K562 (cell line): ENCODE measurements around the gene CERS2. TPM values are rescaled to one million over a fixed set of nuclear protein-coding genes. Genes with fewer than 3 reads are reported as not detected.

Source experiments
- ARHGAP35 ChIP-seq: fragments of 450-650 bp; IDR thresholded peaks from 2 replicates; pipeline ENCODE4 v1.6.1; 2018; ENCODE audit not compliant: partially characterized antibody
- CHAMP1 ChIP-seq: fragments of 450-650 bp; IDR thresholded peaks from 2 replicates; pipeline ENCODE4 v1.6.1; 2016; ENCODE audit warnings: mild to moderate bottlenecking
- DLX4 ChIP-seq: fragments of 250-450 bp; sonication (Bioruptor Pico); IDR thresholded peaks from 2 replicates; pipeline ENCODE4 v1.6.1; 2021; ENCODE audit warnings: mild to moderate bottlenecking
- ESRRB ChIP-seq: fragments of 250-450 bp; sonication (Bioruptor Pico); IDR thresholded peaks from 2 replicates; pipeline ENCODE4 v1.5.0; 2020; ENCODE audit warnings: mild to moderate bottlenecking, moderate library complexity, borderline replicate concordance
- HINFP ChIP-seq: fragments of 450-650 bp; conservative IDR thresholded peaks from 2 replicates; pipeline ENCODE4 v1.6.1; 2016; ENCODE audit warnings: missing genetic modification characterization, low read depth, mild to moderate bottlenecking, control low read depth, missing compliant biosample characterization
- MEF2A ChIP-seq: IDR thresholded peaks from 2 replicates; pipeline ENCODE4 v1.6.1; 2011; ENCODE audit warnings: low read depth, mild to moderate bottlenecking, low read length, moderate library complexity; ENCODE audit not compliant: control insufficient read depth
- NCOR1 ChIP-seq: fragments of 450-650 bp; IDR thresholded peaks from 2 replicates; pipeline ENCODE4 v1.6.1; 2016; ENCODE audit warnings: mild to moderate bottlenecking, moderate library complexity
- PYGO2 ChIP-seq: fragments of 450-650 bp; IDR thresholded peaks from 2 replicates; pipeline ENCODE4 v1.6.1; 2016; ENCODE audit warnings: mild to moderate bottlenecking, missing genetic modification characterization, moderate library complexity, missing compliant biosample characterization
- TEAD4 ChIP-seq, 2 experiments: sonication (generic) in 1 of 2; formaldehyde crosslinking in 1 of 2; IDR thresholded peaks; 2 replicates each; pipeline versions ENCODE4 v1.6.1 to v1.8.0; 2012 to 2022; ENCODE audit warnings: borderline replicate concordance in 1 of 2, inconsistent platforms in 1 of 2, low read length in 1 of 2, mild to moderate bottlenecking in 1 of 2, missing genetic modification reagents in 1 of 2
- ZNF280B ChIP-seq: fragments of 250-450 bp; sonication (Bioruptor Pico); IDR thresholded peaks from 2 replicates; pipeline ENCODE4 v1.5.1; 2021; ENCODE audit warnings: mild to moderate bottlenecking
- ZNF609 ChIP-seq: sonication (generic); formaldehyde crosslinking; IDR thresholded peaks from 2 replicates; pipeline ENCODE4 v1.8.1; 2023; ENCODE audit warnings: missing genetic modification reagents, mild to moderate bottlenecking, borderline replicate concordance
- ZNF79 ChIP-seq: fragments of 250-450 bp; sonication (Bioruptor Pico); IDR thresholded peaks from 2 replicates; pipeline ENCODE4 v1.4.0; 2020; ENCODE audit warnings: low read depth, mild to moderate bottlenecking, moderate library complexity
- polyA plus RNA-seq, 8 experiments: library from polyadenylated mRNA; depleted of rRNA in 4 of 8; stranded (reverse) in 5 of 8; unstranded in 3 of 8; fragments of >200 nt; fragmentation: Nextera tagmentation in 2 of 8; fragmentation: Illumina TruSeq in 1 of 8; extraction: Ambion mirVana in 2 of 8; extraction: Trizol in 1 of 8; gene quantifications; 2 replicates each; pipeline versions ENCODE4 v1.2.1 to v1.2.3, GENCODE V29; 2011 to 2014; ENCODE audit warnings: inconsistent platforms in 1 of 8, missing spikeins in 1 of 8
- total RNA-seq, 7 experiments: library from RNA; depleted of rRNA in 6 of 7; stranded (reverse); fragments of >200 nt in 6 of 7; fragmentation: Illumina TruSeq in 2 of 7; extraction: Trizol in 2 of 7; gene quantifications; 2 replicates each; pipeline versions ENCODE4 v1.2.1 to v1.2.3, GENCODE V29; 2011 to 2021; ENCODE audit warnings: low replicate concordance in 1 of 7

The CERS2 gene
- total and polyA plus RNA-seq, 9 of the 15 experiments (the other 6 are each of a cell fraction or from before 2014, with no cell fraction given) = 23.4 to 295 (median 132) TPM

GRCh38 chr1:151008244-151009205, 33.9 kb upstream of the CERS2 start, which contains the start of gene PRUNE1 (continued):
- TF ChIP-seq ZNF609 (CRISPR knock-in tag) (peak; percentile 37; the same call in 1 of the 2 replicates), HINFP (tag) (no peak), ZNF79 (CRISPR knock-in tag) (no peak), PYGO2 (no peak), ESRRB (CRISPR knock-in tag) (no peak), CHAMP1 (no peak), MEF2A (no peak), DLX4 (CRISPR knock-in tag) (no peak), ZNF280B (CRISPR knock-in tag) (no peak), ARHGAP35 (peak; percentile 78), NCOR1 (no peak), TEAD4 (IDR thresholded peaks at IDR 0.05; ENCODE audit: low read length) (no peak), TEAD4 (CRISPR knock-in tag; IDR thresholded peaks at IDR 0.05; ENCODE audit: borderline replicate concordance) (no peak)
